OCI-LY1 (cell line): ENCODE results near the gene LAMTOR1.

Experiments used
- CTCF ChIP-seq: fragments of 200-600 bp; sonication (generic), shearing (Covaris generic); IDR thresholded peaks from 2 replicates; pipeline ENCODE4 v1.5.1; 2017; ENCODE audit warnings: mild to moderate bottlenecking, antibody characterized with exemption, low read length, moderate library complexity, mixed read lengths
- EZH2 ChIP-seq: fragments of 200-600 bp; sonication (generic), shearing (Covaris generic); IDR thresholded peaks from 2 replicates; pipeline ENCODE4 v1.8.0; 2017; ENCODE audit warnings: borderline replicate concordance, mixed run types, mild to moderate bottlenecking, antibody characterized with exemption, low read length, moderate library complexity, mixed read lengths

- TF ChIP-seq CTCF = no peak
- TF ChIP-seq EZH2 = no peak
Observed at GRCh38 chr11:72084076-72084475, 19.0 kb downstream of the LAMTOR1 start.
